SKM-1 treated with dmso at 0.1 percent for 144 hours (cell line): ENCODE data around the gene BOD1L1.
"Not testable (repeated sequence)": the region's sequence is repeated elsewhere in the genome, so short reads cannot be mapped to it uniquely, and the experiment has no call there.

Source experiments
- DNase-seq: peaks from one replicate; lab custom pipeline; 2025; ENCODE audit not compliant: unreplicated experiment; lab: John Stamatoyannopoulos, UW

Gene BOD1L1

DNA sequence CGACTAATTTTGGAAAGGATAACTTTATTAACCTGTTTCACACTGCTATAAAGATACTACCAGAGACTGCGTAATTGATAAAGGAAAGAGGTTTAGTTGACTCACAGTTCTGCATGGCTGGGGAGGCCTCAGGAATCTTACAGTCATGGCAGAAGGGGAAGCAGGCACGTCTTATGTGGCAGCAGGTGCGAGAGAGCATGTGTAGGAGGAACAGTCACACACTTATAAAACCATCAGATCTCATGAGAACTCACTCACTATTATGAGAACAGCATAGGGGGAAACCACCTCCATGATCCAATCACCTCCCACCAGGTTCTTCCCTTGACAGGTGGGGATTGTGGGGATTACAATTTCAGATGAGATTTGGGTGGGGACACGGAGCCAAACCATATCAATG is 67.4 kb downstream of the BOD1L1 start:
- not testable (repeated sequence) for DNase-seq

- no peak for DNase-seq
Observed at GRCh38 chr4:13559413-13559812, 68.1 kb downstream of the BOD1L1 start.

- DNase-seq: no peak
Observed at GRCh38 chr4:13558881-13559280, 68.6 kb downstream of the BOD1L1 start.

- DNase-seq: no peak
Observed at GRCh38 chr4:13555325-13555724, 72.2 kb downstream of the BOD1L1 start.

DNA sequence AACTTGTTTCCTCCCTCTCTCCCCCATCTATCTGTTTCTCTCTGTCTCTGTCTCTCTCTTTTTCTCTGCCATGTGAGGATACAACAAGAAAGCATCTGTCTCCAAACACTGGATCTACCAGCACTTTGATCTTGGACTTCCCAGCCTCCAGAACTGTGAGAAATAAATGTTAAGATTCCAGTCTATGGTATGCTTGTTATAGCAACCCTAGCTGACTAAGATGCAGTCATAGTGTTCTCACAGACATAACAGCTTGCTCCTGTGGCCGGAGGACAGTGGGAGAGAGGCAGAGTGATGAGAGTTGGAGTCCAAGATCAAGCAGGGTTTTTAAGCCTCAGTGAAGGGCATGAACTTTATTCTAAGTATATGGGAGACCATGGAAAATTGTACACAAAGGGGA is 74.4 kb downstream of the BOD1L1 start:
- DNase-seq: no peak

DNA sequence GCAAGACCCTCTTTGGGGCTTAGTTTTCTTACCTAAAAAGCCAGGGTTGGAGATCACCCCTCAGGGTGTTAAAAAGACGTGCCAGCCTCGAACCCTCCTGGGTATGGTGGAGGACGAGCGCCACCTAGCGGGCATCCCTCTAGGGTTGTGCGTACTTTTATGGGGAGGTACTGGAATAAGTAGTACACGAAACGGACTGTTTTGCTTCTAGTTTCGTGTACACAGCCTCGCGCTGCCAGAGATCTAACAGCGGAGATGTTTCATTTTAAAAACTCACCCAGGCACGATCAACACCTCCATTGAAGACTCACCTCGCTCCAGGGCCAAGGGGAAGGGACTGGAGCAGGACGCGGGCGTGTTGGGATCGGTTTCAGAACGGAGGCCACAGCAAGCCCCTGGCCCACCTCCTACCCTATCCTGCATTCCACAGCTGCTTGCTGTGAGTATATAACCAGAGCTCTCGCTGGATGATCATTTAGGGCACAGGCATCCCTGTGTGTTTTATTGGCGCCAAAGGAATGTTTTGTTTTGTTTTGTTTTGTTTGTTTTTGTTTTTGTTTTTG is 78.5 kb downstream of the BOD1L1 start:
- peak; percentile 85 for DNase-seq

DNA sequence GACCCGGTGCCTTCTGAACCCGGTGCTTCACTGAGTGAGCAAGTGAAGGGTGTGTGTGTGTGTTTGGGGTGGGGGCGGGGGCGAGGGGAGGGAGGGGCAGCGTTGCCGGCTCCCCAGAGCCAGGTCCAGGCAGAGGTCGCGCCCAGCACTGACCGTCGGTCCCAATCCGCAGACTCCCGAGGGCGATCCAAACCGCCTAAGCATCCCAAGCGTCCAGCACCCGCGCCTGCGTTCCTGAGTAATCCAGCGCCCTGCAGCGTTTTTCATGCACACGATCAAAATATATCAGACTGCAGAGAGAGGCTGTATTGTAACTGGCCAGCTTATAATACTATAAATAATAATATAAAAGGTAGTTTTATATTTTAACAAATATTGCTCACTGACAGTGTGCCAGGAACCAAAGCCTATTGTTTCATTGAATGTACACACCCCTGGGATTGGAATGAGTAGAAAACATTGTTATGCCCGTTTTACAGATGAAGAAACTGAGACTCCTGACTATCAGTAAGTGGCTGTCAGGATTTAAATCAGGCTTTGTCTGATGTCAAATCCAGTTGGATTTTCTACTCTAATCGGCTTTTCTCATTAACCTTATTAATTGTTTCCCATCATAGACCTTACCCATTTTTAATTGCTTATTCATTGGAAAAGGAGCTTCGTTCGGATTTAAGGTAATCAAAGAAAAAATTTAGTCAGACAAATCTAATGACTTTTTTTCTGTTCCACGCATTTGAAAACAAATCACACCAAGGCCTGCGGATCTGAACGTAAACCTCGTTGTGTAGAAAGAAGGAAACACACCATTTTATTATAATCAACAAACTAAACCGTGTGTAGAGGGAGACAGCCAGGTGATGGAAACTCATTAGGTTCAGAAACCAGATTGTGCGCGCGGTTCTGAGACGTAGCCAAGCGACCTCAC is 79.2 kb downstream of the BOD1L1 start:
- DNase-seq: no peak

GRCh38 chr4:13547485-13548041 is 80.0 kb downstream of the BOD1L1 start:
- DNase-seq: no peak

GRCh38 chr4:13546941-13547484 is 80.5 kb downstream of the BOD1L1 start:
- no peak for DNase-seq

GRCh38 chr4:13546142-13546940 is 81.2 kb downstream of the BOD1L1 start:
- no peak for DNase-seq

DNA sequence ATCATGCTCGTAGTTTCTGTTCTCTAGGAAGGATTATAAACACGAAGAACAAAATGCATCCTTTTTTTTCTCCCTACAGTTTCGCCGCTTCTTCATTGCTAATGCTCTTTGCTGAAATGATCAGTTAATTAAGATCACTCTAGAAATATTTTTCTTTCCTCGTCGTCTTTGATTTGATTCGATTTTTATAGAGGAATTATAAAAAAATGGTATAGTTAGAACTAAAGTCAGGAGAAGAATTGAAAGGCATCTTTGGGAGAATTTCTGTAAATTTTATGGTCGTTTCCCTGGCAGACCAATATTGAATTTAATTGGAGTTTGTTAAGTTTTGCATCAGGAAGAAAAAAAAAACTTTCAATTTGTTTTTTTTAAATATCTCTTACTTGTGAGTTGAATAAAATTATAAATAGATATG is 82.1 kb downstream of the BOD1L1 start:
- DNase-seq: no peak

DNA sequence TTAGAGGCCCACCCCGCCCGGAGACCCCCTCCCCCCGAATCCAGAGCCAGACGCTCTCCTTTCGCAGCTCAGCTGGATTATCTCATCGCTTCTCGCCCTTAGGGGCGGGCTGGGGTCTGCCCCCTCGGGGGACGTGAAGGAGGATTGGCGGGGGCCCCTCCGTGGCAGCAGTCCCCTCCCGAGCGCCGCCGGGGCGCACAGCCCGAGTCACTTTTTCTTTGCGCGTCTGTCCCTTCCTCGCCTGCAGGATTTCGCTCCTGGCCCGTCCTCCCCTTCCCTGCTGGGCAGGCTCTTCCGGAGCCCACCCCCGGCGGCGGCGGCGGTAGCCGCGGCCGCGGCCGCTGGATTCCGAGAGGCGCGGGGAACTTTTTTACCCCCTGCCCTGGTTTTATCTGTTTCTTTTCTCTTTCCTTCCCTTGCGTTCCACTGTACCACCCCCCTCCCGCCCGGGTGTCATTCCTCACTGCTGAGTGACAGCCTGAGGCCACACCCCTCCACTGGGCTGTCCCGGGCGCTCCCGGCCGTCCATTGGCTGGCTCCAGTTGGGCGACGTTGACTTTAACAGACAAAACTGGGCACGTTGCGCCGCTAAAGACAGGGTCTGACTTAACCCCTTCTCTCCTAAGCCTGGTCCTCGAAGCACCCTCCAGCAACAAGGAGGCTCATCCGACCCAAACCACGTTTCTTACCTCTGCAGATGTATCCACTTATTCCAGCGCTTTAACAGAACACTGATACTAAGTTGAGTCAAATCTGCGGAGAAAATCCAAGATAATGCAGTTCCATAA is 82.7 kb downstream of the BOD1L1 start:
- DNase-seq: no peak

DNA sequence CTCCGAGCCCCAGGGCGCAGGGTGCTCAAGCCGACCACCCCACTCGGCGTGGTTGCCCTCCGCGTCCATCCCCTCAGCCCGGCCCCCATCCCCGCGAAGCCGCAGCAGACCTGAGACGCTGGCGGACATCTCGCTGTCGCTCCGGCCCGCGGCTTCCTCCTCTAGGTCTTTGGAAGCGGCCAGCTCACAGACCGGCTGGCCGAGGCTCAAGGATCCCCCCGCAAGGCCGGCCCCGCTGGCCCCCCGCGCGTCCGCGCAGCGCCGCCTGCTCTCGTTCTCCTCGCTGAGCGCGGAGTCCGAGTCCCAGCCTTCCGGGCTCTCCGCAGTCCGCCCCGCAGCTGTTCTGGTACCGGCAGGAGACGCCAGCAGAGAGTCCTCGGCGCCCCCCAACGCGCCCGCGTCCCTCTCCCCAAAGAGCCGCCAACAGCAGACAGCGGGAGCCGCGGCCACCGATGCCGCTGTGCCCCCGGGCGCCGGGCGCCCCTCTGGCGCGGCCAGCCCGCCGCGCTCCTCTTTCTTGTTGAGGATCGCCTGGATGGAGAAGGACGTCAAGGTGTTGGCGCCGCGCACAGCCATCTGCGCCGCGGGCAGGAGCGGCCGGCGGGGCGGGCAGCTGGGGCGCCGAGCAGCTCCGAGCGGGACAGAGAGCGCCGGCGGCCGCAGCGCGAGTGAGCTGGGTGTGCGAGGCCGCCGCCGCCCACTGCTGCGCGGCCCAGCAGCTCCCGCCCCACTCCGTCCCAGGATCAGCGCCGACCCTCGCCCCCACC is 83.5 kb downstream of the BOD1L1 start, which contains the start of gene NKX3-2:
TSS of gene NKX3-2 (minus strand) at position 670 of the 767 bp plus-strand sequence. CDS start at position 576, 94 bp downstream.
- no peak for DNase-seq

GRCh38 chr4:13543032-13543838 is 84.3 kb downstream of the BOD1L1 start:
- DNase-seq: no peak

DNA sequence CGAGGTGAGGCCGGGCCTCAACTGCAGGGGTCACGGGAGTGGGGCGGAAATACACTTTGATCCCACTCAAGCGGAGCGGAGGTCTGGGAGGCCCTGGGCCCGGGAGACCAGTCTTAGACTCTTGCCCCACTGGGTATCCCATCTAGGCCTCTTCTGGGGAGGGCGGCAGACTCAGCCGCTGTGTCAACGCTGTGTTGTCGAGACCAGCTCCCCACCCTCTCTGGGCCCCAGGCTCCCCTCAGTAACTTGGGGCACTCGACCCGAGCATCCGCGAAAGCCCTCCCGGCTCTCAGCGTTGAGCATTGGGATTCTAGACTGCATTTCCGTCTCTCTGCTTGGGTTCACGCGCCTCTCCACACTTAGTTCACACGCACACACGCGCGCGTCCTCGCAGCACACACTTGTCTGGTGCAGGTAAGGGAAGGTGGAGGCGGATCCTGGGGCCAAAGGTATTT is 84.9 kb downstream of the BOD1L1 start:
- DNase-seq: no peak

- DNase-seq: no peak
Observed at GRCh38 chr4:13541720-13542576, 85.6 kb downstream of the BOD1L1 start.

DNA sequence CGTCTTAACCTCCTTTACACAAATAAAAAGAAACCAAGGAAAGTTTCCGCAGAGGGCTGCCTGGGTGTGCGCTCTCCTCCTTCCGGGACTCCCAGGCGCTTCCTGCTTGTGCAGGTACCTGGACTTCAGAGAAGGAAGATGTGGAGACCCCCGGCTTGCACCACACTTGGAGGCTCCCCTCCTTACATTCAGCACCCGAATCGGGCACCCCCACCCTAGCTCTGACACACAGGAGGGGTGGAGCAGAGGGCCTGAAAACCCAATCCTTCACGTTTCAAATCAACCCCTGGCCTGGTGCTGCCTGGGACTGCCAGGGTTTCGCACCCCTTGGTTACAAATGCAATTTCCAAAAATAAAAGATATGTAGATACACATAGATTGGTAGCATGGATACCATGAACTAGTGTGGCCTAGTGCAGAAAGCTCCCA is 86.3 kb downstream of the BOD1L1 start:
- no peak for DNase-seq
